ENCODE data around the gene SIAH3.

Gene SIAH3

GRCh38 chr13:45847554-45848224 is 3.9 kb downstream of the SIAH3 start:
- Mint-ChIP-seq H3K36me3 (ENCODE audit: low read depth) (no peaks in the 10 kb centered on the region), H3K4me3 (peak overlapping the region; percentile 38 to 83 (median 42)), H3K27ac (peak overlapping the region in 2 of 3 experiments; percentile 6 to 58), H3K4me1 (peaks cover 49% of the 10 kb centered on the region), H3K27me3 (ENCODE audit: low read depth) (peaks cover 49% of the 10 kb centered on the region), H3K9me3 (no peaks in the 10 kb centered on the region)
- no peak for TF ChIP-seq CTCF (IDR thresholded peaks at IDR 0.05; ENCODE audit: unreplicated experiment in 3 of 3)

GRCh38 chr13:45846681-45847080 is 4.9 kb downstream of the SIAH3 start:
- H3K4me1 Mint-ChIP-seq = peaks cover 41% of the 10 kb centered on the region
- no peak overlapping the region for H3K4me3 Mint-ChIP-seq
- H3K36me3 Mint-ChIP-seq (ENCODE audit: low read depth) = no peaks in the 10 kb centered on the region
- no peaks in the 10 kb centered on the region for H3K9me3 Mint-ChIP-seq
- peaks cover 49% of the 10 kb centered on the region for H3K27me3 Mint-ChIP-seq (ENCODE audit: low read depth)
- peak overlapping the region in 1 of 3 experiments; percentile 24 for H3K27ac Mint-ChIP-seq
- no peak for TF ChIP-seq CTCF (IDR thresholded peaks at IDR 0.05; ENCODE audit: unreplicated experiment in 3 of 3)

- Mint-ChIP-seq H3K4me3 (no peak overlapping the region), H3K27me3 (ENCODE audit: low read depth) (peaks cover 23% of the 10 kb centered on the region), H3K4me1 (peaks cover 20% of the 10 kb centered on the region), H3K9me3 (no peaks in the 10 kb centered on the region), H3K36me3 (ENCODE audit: low read depth) (no peaks in the 10 kb centered on the region), H3K27ac (no peak overlapping the region)
- no peak for TF ChIP-seq CTCF (IDR thresholded peaks at IDR 0.05; ENCODE audit: unreplicated experiment in 3 of 3)
These were observed 13.3 kb downstream of the SIAH3 start for GRCh38 chr13:45838171-45838745.

- Mint-ChIP-seq H3K4me1 (peaks cover 29% of the 10 kb centered on the region), H3K27me3 (ENCODE audit: low read depth) (peaks cover 15% of the 10 kb centered on the region), H3K4me3 (no peak overlapping the region), H3K9me3 (no peaks in the 10 kb centered on the region), H3K36me3 (ENCODE audit: low read depth) (no peaks in the 10 kb centered on the region), H3K27ac (no peak overlapping the region)
- TF ChIP-seq CTCF (IDR thresholded peaks at IDR 0.05; ENCODE audit: unreplicated experiment in 3 of 3) = no peak
These were observed 14.4 kb downstream of the SIAH3 start for GRCh38 chr13:45837111-45837510.

- Mint-ChIP-seq H3K9me3 (no peaks in the 10 kb centered on the region), H3K4me1 (peaks cover 41% of the 10 kb centered on the region), H3K27me3 (ENCODE audit: low read depth) (peaks cover 19% of the 10 kb centered on the region), H3K4me3 (no peak overlapping the region), H3K27ac (peak overlapping the region in 1 of 3 experiments; percentile 12), H3K36me3 (ENCODE audit: low read depth) (no peaks in the 10 kb centered on the region)
- no peak for TF ChIP-seq CTCF (IDR thresholded peaks at IDR 0.05; ENCODE audit: unreplicated experiment in 3 of 3)
These were observed 17.1 kb downstream of the SIAH3 start for GRCh38 chr13:45834411-45834994.

Measured in nephron (organoid).